Fibroblast of mammary gland (primary cell): ENCODE measurements around the gene CC2D1A.

Source experiments
- DNase-seq: peaks from one replicate; pipeline ENCODE4 v3.0.0-alpha.2; 2010; ENCODE audit warnings: low read depth
- H3K4me3 ChIP-seq: 2 replicates; pipeline ENCODE4 v1.5.1; 2011; ENCODE audit warnings: low read depth, mild to moderate bottlenecking, low read length, moderate library complexity; ENCODE audit not compliant: control insufficient read depth
- TF ChIP-seq, protein P1 (sequence below): conservative IDR thresholded peaks from 2 replicates; pipeline ENCODE4 v1.5.1; 2011; ENCODE audit warnings: low read depth, low read length, inconsistent platforms; ENCODE audit not compliant: control insufficient read depth, insufficient read depth

Gene CC2D1A

DNA sequence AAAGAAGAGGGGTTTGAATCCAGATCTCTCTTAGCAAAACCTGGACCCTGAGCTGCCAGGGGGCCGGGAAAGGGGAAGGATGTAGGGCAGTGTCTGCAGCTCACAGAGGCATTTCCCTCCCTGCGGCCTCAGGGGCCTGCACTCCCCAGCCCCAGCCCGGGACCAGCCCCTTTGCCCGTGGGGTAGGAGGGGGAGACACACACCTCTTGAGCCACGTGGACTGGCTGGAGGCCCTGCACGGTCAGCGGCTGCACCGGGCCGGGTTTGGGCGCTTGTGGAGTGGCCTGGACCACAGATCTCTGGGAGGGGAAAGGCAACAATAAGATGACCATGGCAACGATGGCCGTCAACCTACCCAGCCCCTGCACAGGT is 73.2 kb downstream of the CC2D1A start:
- no peak overlapping the region for H3K4me3 ChIP-seq
- TF ChIP-seq, protein P1, sequence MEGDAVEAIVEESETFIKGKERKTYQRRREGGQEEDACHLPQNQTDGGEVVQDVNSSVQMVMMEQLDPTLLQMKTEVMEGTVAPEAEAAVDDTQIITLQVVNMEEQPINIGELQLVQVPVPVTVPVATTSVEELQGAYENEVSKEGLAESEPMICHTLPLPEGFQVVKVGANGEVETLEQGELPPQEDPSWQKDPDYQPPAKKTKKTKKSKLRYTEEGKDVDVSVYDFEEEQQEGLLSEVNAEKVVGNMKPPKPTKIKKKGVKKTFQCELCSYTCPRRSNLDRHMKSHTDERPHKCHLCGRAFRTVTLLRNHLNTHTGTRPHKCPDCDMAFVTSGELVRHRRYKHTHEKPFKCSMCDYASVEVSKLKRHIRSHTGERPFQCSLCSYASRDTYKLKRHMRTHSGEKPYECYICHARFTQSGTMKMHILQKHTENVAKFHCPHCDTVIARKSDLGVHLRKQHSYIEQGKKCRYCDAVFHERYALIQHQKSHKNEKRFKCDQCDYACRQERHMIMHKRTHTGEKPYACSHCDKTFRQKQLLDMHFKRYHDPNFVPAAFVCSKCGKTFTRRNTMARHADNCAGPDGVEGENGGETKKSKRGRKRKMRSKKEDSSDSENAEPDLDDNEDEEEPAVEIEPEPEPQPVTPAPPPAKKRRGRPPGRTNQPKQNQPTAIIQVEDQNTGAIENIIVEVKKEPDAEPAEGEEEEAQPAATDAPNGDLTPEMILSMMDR: no peak
- no peak for DNase-seq

DNA sequence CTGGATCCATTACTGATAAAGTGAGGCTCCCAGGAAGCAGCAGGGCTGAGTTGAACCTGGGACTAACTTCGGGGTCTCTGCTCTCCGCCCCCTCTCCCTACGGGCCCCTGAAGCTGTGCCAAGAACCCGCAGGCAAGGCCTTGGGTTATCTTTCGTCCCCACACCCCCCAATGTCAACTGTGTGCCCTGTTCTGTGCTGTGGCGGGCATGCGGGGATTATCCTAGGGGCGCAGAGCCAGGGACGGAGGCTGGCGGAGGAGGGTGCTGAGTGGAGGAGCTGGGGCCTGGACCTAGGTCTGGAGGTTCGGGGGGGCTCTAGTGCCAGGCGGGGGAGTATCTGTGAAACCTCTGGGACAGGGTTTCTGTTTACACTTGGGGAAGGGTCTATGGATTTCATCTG is 73.7 kb downstream of the CC2D1A start:
- TF ChIP-seq, protein P1: no peak
- no peak overlapping the region for H3K4me3 ChIP-seq
- DNase-seq: no peak

DNA sequence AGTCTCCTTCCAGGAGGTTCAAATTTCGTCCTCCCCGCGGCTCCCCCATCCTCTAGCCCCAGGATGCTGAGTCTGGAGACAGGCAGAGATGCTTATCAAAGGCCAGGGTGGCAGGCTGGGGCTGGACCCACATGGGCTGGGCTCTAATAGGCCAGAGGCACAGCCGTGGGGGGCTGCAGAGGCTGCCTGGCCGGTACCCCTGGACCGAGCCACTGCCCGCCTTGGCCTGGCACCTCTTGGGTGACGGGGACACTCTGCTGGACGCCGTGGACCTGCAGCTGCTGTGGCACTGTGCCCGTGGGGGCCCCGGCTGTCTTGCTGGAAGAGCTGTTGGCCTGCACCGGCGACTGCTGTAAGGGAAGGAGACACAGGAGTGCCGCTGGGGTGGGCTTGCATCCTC is 74.3 kb downstream of the CC2D1A start:
- DNase-seq: no peak

More for the DNA sequence above, 74.3 kb downstream of the CC2D1A start:
- H3K4me3 ChIP-seq: no peak overlapping the region
- TF ChIP-seq, protein P1: no peak
